A673 (cell line): ENCODE results near the gene ARMC6.

Experiments used
- CTCF ChIP-seq: fragments of 300-800, 200-600 bp; sonication (generic); conservative IDR thresholded peaks from 2 replicates; pipeline ENCODE4 v1.5.1; 2017; ENCODE audit warnings: low read depth, mild to moderate bottlenecking, antibody characterized with exemption, low read length, moderate library complexity, mixed read lengths
- EZH2 ChIP-seq: fragments of 200-600 bp; sonication (generic); IDR thresholded peaks from 2 replicates; pipeline ENCODE4 v1.6.1; 2017; ENCODE audit warnings: borderline replicate concordance, low read depth, mild to moderate bottlenecking, mixed read lengths, antibody characterized with exemption, low read length; ENCODE audit not compliant: poor library complexity, severe bottlenecking

DNA sequence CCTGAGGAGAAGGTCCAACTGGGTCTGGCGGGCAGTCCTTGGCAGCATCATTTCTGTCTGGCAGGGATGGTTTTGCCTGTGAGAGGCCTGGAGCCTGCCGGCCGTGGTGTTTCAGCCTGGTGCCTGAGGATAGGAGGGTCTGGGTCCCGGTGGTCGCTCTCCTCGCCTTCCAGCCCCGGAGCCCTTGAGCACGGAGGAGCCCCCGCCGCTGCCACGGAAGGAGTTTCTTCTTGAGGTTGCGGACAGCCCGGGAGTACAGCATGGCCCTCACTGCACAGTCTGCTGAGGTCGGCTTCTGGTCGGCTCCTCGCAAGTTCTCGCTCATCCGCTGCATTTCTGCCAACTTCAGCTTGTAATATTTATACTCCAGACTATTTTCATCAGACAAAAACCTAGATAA is 23.5 kb upstream of the ARMC6 start:
- TF ChIP-seq CTCF = no peak
- TF ChIP-seq EZH2 = no peak
